Heart right ventricle (tissue), 16 donors: ENCODE results near the gene CASKIN2. TPM values are rescaled to one million over a fixed set of nuclear protein-coding genes. Genes with fewer than 3 reads are reported as not detected.
A peak's percentile ranks its signal among the peaks of the same experiment; 100 is the strongest.

Experiments used
- ATAC-seq, 8 donors: fragments of 200-7000 bp; cut with Tn5 transposase; one replicate each; pipeline ENCODE4 v1.9.1; 2020; ENCODE audit warnings: mild to moderate bottlenecking in 8 of 8, moderate library complexity in 8 of 8, moderate number of reproducible peaks in 1 of 8
- DNase-seq, 2 donors: peaks; one replicate each; pipeline ENCODE4 v3.0.0-alpha.2; 2020
- H3K27ac ChIP-seq, 10 donors: fragments of 200-600 bp; sonication (generic) in 2 of 10; one replicate each; pipeline versions ENCODE4 v1.5.0 to v1.8.0; 2020 to 2022; ENCODE audit warnings: mild to moderate bottlenecking in 3 of 10
- H3K27me3 ChIP-seq, 7 donors: fragments of 200-600 bp; one replicate each; pipeline ENCODE4 v1.8.0; 2021 to 2022; ENCODE audit warnings: mild to moderate bottlenecking in 2 of 7
- H3K36me3 ChIP-seq, 9 donors: fragments of 200-600 bp; sonication (generic) in 1 of 9; one replicate each; pipeline versions ENCODE4 v1.5.0 to v1.8.0; 2020 to 2022; ENCODE audit warnings: mild to moderate bottlenecking in 2 of 9
- H3K4me1 ChIP-seq, 9 donors: fragments of 200-600 bp; sonication (generic) in 1 of 9; one replicate each; pipeline versions ENCODE4 v1.5.0 to v1.8.0; 2020 to 2022; ENCODE audit warnings: mild to moderate bottlenecking in 4 of 9
- H3K4me3 ChIP-seq, 10 donors: fragments of 200-600 bp; sonication (generic) in 2 of 10; one replicate each; pipeline versions ENCODE4 v1.5.0 to v1.8.0; 2020 to 2022; ENCODE audit warnings: mild to moderate bottlenecking in 7 of 10, moderate library complexity in 2 of 10
- H3K9me3 ChIP-seq, 11 donors: fragments of 200-600 bp in 10 of 11; sonication (generic) in 2 of 11; one replicate each; pipeline versions ENCODE4 v1.5.0 to v1.8.0; 2013 to 2022; ENCODE audit warnings: mild to moderate bottlenecking in 2 of 11, control low read depth in 1 of 11, moderate library complexity in 1 of 11
- CTCF ChIP-seq, 9 donors: fragments of 200-600 bp; sonication (generic) in 2 of 9; IDR thresholded peaks; one replicate each; pipeline versions ENCODE4 v1.5.0 to v1.8.0; 2021 to 2022; ENCODE audit warnings: antibody characterized with exemption in 9 of 9, mild to moderate bottlenecking in 5 of 9, moderate library complexity in 1 of 9
- WGBS, 2 donors: extraction: QIAGEN DNeasy Blood & Tissue Kit; methylation state at CpG; one replicate each; pipeline ENCODE4 v1.1.7; 2013; ENCODE audit warnings: inconsistent platforms in 1 of 2; 5-methylcytosine and 5-hydroxymethylcytosine counted together
- intact Hi-C, 10 donors: fragments of 100-400 bp; cut with DNase I; formaldehyde crosslinking; loops; one replicate each; pipeline versions ENCODE4 v1.11.1 to v1.14.2; 2022
- polyA plus RNA-seq, 2 donors: library from polyadenylated mRNA; stranded (reverse); fragments of 200-250 nt; gene quantifications; one replicate each; pipeline ENCODE4 v1.2.3, GENCODE V29; 2013
- total RNA-seq, 10 donors: library from RNA; stranded (reverse); fragmentation: NEBNext Ultra II Directional in 3 of 10; extraction: Animal tissue kit (Norgen Biotek cat#: 25700) in 3 of 10; gene quantifications; one replicate each; pipeline versions ENCODE4 v1.2.1 to v1.2.4, GENCODE V29; 2021 to 2023
- donor health status: Arrhythmogenic right ventricular cardiomyopathy.
- donor health status: ischemic (EF 13 %, LVEDD 7.1; RV severe dilation, severe dysfunction).
- donor health status: healthy with polysubstance abuse.
- donor health status: DM: no; HTN: yes; CAD: no.
- donor health status: DM: no; HTN: no; CAD: no.
- donor health status: ischemic (EF 25% LVEDD 6.9; RV normal size, moderate dysfunction).
- donor health status: ischemic (EF 25% LVEDD 5.7; RV mildly dilated, moderate dysfunction).
- donor health status: healthy.
- donor health status: DM: yes; HTN: yes; CAD: no.
- donor health status: Ischemic cardiomyopathy.
- donor health status: ischemic (EF 35%, LVEDD 5.7; RV mildly dilated, moderate dysfunction).
- donor health status: nonischemic (EF 11% LVEDD 7.7; RV severe dilation, severe dysfunction).
- donor health status: DM: yes; HTN: yes; CAD: no.
- donor health status: PGD.
- donor health status: ischemic (EF 29% LVEDD 5.4; RV normal size, mild dysfunction).
- donor health status: nonischemic (EF 23%, LVEDD 6.1; RV moderate dilation, normal function).

CASKIN2 gene
- total and polyA plus RNA-seq, 12 donors, result 17.6 to 59.2 (median 36.5) TPM

- WGBS, 2 donors, result 0 to 1% methylated on average over 30 to 45 of the region's 45 CpGs
- Histone ChIP-seq H3K27ac (peak within 1 kb of the TSS; percentile 81 to 98 (median 92)), H3K9me3 (no peaks in the 10 kb centered on the region), H3K4me1 (peaks cover 15 to 53% (median 46%) of the 10 kb centered on the region in 9 donors), H3K27me3 (peaks cover 0 to 13% (median 0%) of the 10 kb centered on the region in 7 donors), H3K4me3 (peak within 1 kb of the TSS; percentile 79 to 98 (median 93)), H3K36me3 (peaks cover 0 to 45% (median 3%) of the 10 kb centered on the region in 9 donors)
- peak; percentile 95 to 97 for DNase-seq
- ATAC-seq, result peak; percentile 85 to 92 (median 90)
- TF ChIP-seq CTCF (IDR thresholded peaks at IDR 0.05), result no peak
- intact Hi-C loops, result loop anchor here in 8 of 10 donors (5.0 to 10.0 kb wide), 3 partner anchors 71 to 91 kb away; partner anchors contain the start of gene MYO15B (in 5 of the 8)
These were observed 900 bp upstream of the CASKIN2 start, which contains the start of gene TSEN54 for GRCh38 chr17:75516255-75516618. TSEN54 (plus strand) TSS chr17:75516528; CDS start chr17:75516561, 33 bp downstream.

- peaks cover 25 to 65% (median 58%) of the 10 kb centered on the region in 9 donors for H3K4me1 ChIP-seq
- peak in 1 of 2 donors; percentile 39 for DNase-seq
These were observed 330 bp downstream of the CASKIN2 start for GRCh38 chr17:75514919-75515495.

GRCh38 chr17:75514299-75514918, 928 bp downstream of the CASKIN2 start:
- ATAC-seq (no peak), DNase-seq (peak in 1 of 2 donors; percentile 42)
- Histone ChIP-seq H3K4me1 (peaks cover 29 to 71% (median 62%) of the 10 kb centered on the region in 9 donors), H3K27ac (peak overlapping the region; percentile 81 to 98 (median 92)), H3K9me3 (no peaks in the 10 kb centered on the region), H3K4me3 (peak overlapping the region; percentile 79 to 98 (median 93)), H3K36me3 (peaks cover 0 to 51% (median 3%) of the 10 kb centered on the region in 9 donors), H3K27me3 (peaks cover 0 to 13% (median 0%) of the 10 kb centered on the region in 7 donors)
- intact Hi-C loops, result loop anchor here in 4 of 10 donors (2.0 to 10.0 kb wide), 3 partner anchors 37 to 90 kb away; no protein-coding TSS in a partner anchor
- no peak for TF ChIP-seq CTCF (IDR thresholded peaks at IDR 0.05)
- 4 to 6% methylated on average over 15 of the region's 15 CpGs for WGBS, 2 donors

More at GRCh38 chr17:75514919-75515495, 330 bp downstream of the CASKIN2 start:
- peaks cover 0 to 13% (median 0%) of the 10 kb centered on the region in 7 donors for H3K27me3 ChIP-seq
- H3K36me3 ChIP-seq, result peaks cover 0 to 51% (median 3%) of the 10 kb centered on the region in 9 donors
- no peak for TF ChIP-seq CTCF (IDR thresholded peaks at IDR 0.05)
- H3K9me3 ChIP-seq, result no peaks in the 10 kb centered on the region
- H3K4me3 ChIP-seq, result peak overlapping the region; percentile 79 to 98 (median 93)
- intact Hi-C loops, result loop anchor here in 9 of 10 donors (1.0 to 10.0 kb wide), 7 partner anchors 38 to 90 kb away; partner anchors contain the start of gene MYO15B (in 5 of the 9)
- H3K27ac ChIP-seq, result peak overlapping the region; percentile 81 to 98 (median 92)
- ATAC-seq, result peak in 2 of 8 donors; percentile 0 to 9
- 1% methylated on average over 49 to 50 of the region's 50 CpGs for WGBS, 2 donors

DNA sequence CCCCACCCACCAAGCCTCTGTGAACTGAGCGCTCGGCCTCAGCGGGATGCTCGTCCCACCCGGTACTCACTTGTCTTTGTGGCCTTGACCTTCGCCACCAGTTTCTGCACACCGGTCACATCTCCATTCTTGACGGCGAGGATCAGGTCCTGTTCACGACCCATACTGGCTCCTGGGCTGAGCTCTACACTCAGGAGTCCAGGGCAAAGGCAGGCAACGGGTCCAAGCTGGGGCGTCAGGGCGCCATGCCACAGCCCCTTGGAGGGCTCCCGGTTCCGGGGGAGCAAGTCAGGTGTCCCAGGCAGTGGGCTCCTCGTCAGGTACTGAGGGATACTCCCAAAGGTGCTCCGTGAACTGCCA, 1.7 kb downstream of the CASKIN2 start:
- no peak for TF ChIP-seq CTCF (IDR thresholded peaks at IDR 0.05)
- WGBS, 2 donors, result 57 to 72% methylated on average over 17 of the region's 17 CpGs
- peak overlapping the region; percentile 81 to 98 (median 92) for H3K27ac ChIP-seq
- peaks cover 0 to 51% (median 3%) of the 10 kb centered on the region in 9 donors for H3K36me3 ChIP-seq
- ATAC-seq, result no peak
- H3K4me1 ChIP-seq, result peaks cover 34 to 79% (median 70%) of the 10 kb centered on the region in 9 donors
- H3K27me3 ChIP-seq, result peaks cover 0 to 13% (median 0%) of the 10 kb centered on the region in 7 donors
- peak in 1 of 2 donors; percentile 15 for DNase-seq
- intact Hi-C loops, result loop anchor here in 3 of 10 donors (2.0 to 10.0 kb wide), 3 partner anchors 36 to 89 kb away; no protein-coding TSS in a partner anchor
- peak overlapping the region; percentile 79 to 98 (median 93) for H3K4me3 ChIP-seq
- H3K9me3 ChIP-seq, result no peaks in the 10 kb centered on the region
